Effector memory CD8-positive, alpha-beta T cell (primary cell): ENCODE data around the gene MAPK9.

Experiments
- ATAC-seq: fragments of 150-1000 bp; cut with Tn5 transposase; replicated peaks from 2 replicates; pipeline ENCODE4 v1.10.0; 2021; ENCODE audit warnings: mild to moderate bottlenecking, moderate library complexity
- DNase-seq, 3 experiments: peaks; one replicate each; pipeline ENCODE4 v3.0.0; 2021
- H3K27ac Mint-ChIP-seq, 2 donors: one replicate each; pipeline ENCODE4 v1.8.0; 2022; ENCODE audit warnings: mild to moderate bottlenecking in 2 of 2, mixed read lengths in 2 of 2, moderate library complexity in 2 of 2
- H3K27me3 Mint-ChIP-seq, 2 donors: one replicate each; pipeline ENCODE4 v1.8.0; 2022; ENCODE audit warnings: mixed read lengths in 2 of 2
- H3K36me3 Mint-ChIP-seq: one replicate; pipeline ENCODE4 v1.8.0; 2022; ENCODE audit warnings: mild to moderate bottlenecking, moderate library complexity, mixed read lengths; ENCODE audit not compliant: insufficient read depth
- H3K4me1 Mint-ChIP-seq, 2 donors: one replicate each; pipeline ENCODE4 v1.8.0; 2022; ENCODE audit warnings: low read depth in 2 of 2, mixed read lengths in 2 of 2
- H3K4me3 Mint-ChIP-seq, 2 donors: one replicate each; pipeline ENCODE4 v1.8.0; 2022; ENCODE audit warnings: mild to moderate bottlenecking in 2 of 2, mixed read lengths in 2 of 2, moderate library complexity in 2 of 2
- H3K9me3 Mint-ChIP-seq, 2 donors: one replicate each; pipeline ENCODE4 v1.8.0; 2022; ENCODE audit warnings: mixed read lengths in 2 of 2

The MAPK9 gene

DNA sequence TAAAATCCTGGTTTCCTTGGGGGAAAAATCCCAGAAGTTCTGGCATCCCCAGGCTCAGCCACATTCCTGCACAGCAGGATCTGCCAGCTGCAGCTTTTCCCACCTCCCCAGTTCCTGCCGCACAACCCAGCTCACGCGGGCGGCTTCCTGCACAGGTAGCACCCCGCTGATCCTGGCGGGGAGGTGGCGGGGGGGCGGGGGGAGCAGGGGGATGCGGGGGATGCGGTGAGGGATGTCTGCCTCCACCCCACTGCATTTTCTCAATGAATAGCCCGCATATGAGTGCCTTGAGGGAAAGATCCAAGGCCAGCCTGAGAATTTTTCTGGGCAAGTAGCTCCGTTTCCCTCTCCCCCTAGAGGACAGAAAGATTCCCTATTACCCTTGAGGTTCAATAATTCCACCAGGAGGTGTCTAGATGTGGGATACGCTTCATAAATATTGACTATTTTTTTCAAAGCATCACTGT lies 40.2 kb upstream of the MAPK9 start:
- no peak overlapping the region for H3K27ac Mint-ChIP-seq
- H3K9me3 Mint-ChIP-seq = no peaks in the 10 kb centered on the region
- no peak overlapping the region for H3K4me3 Mint-ChIP-seq
- peaks cover 13 to 24% of the 10 kb centered on the region in 2 donors for H3K27me3 Mint-ChIP-seq
- no peak for ATAC-seq
- H3K4me1 Mint-ChIP-seq = peaks cover 4% of the 10 kb centered on the region in 2 donors
- DNase-seq = no peak
- peaks cover 7% of the 10 kb centered on the region for H3K36me3 Mint-ChIP-seq

GRCh38 chr5:180331647-180331950 lies 39.7 kb upstream of the MAPK9 start:
- Mint-ChIP-seq H3K4me3 (no peak overlapping the region), H3K4me1 (peaks cover 4% of the 10 kb centered on the region in 2 donors), H3K36me3 (peaks cover 8% of the 10 kb centered on the region), H3K27ac (peak overlapping the region in 1 of 2 donors; percentile 59), H3K9me3 (no peaks in the 10 kb centered on the region), H3K27me3 (peaks cover 13 to 24% of the 10 kb centered on the region in 2 donors)
- ATAC-seq = no peak
- DNase-seq = no peak

- Mint-ChIP-seq H3K4me1 (peaks cover 4% of the 10 kb centered on the region in 2 donors), H3K36me3 (peaks cover 8% of the 10 kb centered on the region), H3K27ac (peak overlapping the region in 1 of 2 donors; percentile 59), H3K27me3 (peaks cover 13 to 24% of the 10 kb centered on the region in 2 donors), H3K4me3 (no peak overlapping the region), H3K9me3 (no peaks in the 10 kb centered on the region)
- DNase-seq (no peak), ATAC-seq (no peak)
Measured at GRCh38 chr5:180330810-180331646, 39.1 kb upstream of the MAPK9 start.

GRCh38 chr5:180330270-180330648 lies 38.4 kb upstream of the MAPK9 start:
- Mint-ChIP-seq H3K27me3 (peaks cover 13 to 24% of the 10 kb centered on the region in 2 donors), H3K9me3 (no peaks in the 10 kb centered on the region), H3K27ac (peak overlapping the region in 1 of 2 donors; percentile 52), H3K4me3 (no peak overlapping the region), H3K4me1 (peaks cover 4% of the 10 kb centered on the region in 2 donors), H3K36me3 (peaks cover 8% of the 10 kb centered on the region)
- DNase-seq = no peak
- peak; percentile 37 for ATAC-seq

GRCh38 chr5:180329606-180330269 lies 37.9 kb upstream of the MAPK9 start:
- no peak for DNase-seq
- peak overlapping the region in 1 of 2 donors; percentile 41 for H3K4me3 Mint-ChIP-seq
- H3K36me3 Mint-ChIP-seq = peaks cover 8% of the 10 kb centered on the region
- peaks cover 13 to 24% of the 10 kb centered on the region in 2 donors for H3K27me3 Mint-ChIP-seq
- peaks cover 4% of the 10 kb centered on the region in 2 donors for H3K4me1 Mint-ChIP-seq
- no peak for ATAC-seq
- H3K9me3 Mint-ChIP-seq = no peaks in the 10 kb centered on the region
- peak overlapping the region in 1 of 2 donors; percentile 52 for H3K27ac Mint-ChIP-seq

DNA sequence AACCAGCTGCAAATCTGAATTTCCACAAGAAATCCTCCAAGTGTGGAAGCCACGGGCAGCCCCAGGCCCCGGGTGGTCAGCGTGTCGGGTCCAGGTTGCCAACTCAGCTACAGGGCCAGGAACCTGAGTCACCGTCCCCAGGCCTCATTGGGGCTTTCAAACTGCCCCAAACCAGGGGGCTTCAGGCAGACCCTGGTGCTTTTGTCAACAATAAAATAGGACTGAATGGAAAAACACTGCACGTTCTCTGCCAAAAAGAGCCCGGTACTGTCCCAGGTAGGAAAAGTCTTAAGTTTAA lies 37.2 kb upstream of the MAPK9 start:
- Mint-ChIP-seq H3K36me3 (peaks cover 8% of the 10 kb centered on the region), H3K27ac (no peak overlapping the region), H3K27me3 (peaks cover 9 to 21% of the 10 kb centered on the region in 2 donors), H3K9me3 (no peaks in the 10 kb centered on the region), H3K4me3 (peak overlapping the region in 1 of 2 donors; percentile 21), H3K4me1 (peaks cover 4% of the 10 kb centered on the region in 2 donors)
- ATAC-seq = no peak
- no peak for DNase-seq

DNA sequence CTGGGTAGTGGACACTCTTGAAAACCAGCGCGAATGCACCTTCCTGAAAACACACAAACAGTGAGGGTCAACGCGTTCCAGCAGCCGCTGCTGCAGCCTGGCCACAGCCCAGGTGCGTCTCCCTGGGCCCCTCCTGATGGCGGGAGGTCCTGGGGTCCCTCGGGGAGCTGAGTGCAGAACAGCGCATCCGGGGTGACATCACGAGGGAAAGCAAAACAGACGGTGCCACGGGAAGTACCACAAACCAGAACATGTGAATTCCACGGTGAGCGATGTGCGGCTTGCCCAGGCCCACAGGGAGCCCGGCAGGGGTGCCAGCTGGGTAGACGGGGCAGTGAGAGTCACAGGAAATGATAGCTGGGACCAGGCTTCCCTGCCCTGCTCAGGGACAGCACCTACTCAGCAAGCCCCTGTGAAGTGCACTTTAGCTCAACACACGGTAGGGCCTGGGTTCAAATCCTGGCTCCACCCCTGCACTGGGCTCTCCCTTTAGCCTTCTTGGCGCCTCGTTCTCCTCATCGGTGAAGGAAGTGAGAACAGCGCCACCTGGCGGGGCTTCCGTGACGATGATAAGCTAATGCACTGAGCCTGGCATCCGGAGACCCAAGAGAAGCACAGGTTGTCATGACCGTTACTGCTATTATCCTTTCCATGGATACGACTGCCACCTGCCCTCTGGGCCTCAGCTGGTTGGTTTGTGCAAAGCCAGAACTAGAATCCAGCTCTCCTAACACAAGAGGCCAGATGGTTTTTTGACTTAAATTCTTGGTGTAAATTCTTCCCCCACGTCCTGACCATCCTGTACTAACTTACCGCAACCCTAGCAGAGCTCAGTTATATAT lies 36.6 kb upstream of the MAPK9 start:
- peak; percentile 92 for ATAC-seq
- Mint-ChIP-seq H3K27ac (peak overlapping the region in 1 of 2 donors; percentile 81), H3K27me3 (peaks cover 5 to 15% of the 10 kb centered on the region in 2 donors), H3K4me3 (peak overlapping the region in 1 of 2 donors; percentile 21), H3K9me3 (no peaks in the 10 kb centered on the region), H3K4me1 (peaks cover 4% of the 10 kb centered on the region in 2 donors), H3K36me3 (peaks cover 8% of the 10 kb centered on the region)
- peak; percentile 80 to 85 (median 81) for DNase-seq

- Mint-ChIP-seq H3K9me3 (no peaks in the 10 kb centered on the region), H3K4me1 (peaks cover 4% of the 10 kb centered on the region in 2 donors), H3K27ac (peak overlapping the region in 1 of 2 donors; percentile 81), H3K27me3 (peaks cover 0 to 8% of the 10 kb centered on the region in 2 donors), H3K36me3 (peaks cover 8% of the 10 kb centered on the region), H3K4me3 (no peak overlapping the region)
- ATAC-seq (no peak), DNase-seq (no peak)
Measured at GRCh38 chr5:180326989-180327565, 35.2 kb upstream of the MAPK9 start.

DNA sequence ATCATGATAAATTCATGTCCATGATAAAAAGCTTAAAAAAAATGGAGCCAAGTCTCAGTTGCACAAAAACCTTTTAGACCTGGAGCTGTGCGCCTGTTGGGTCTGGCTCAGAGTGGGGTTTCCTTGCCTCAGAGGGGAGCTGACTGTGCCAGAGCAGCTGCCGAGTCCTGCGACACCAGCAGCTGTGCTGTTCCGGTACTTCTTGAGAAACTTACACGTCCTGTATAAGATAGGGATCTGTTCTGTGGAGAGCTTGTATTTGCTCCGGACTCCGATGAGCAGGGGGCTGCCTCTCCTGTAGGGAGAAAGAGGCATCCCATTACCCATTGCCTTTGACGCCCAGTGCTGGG lies 32.7 kb upstream of the MAPK9 start:
- H3K27me3 Mint-ChIP-seq = peaks cover 0 to 2% of the 10 kb centered on the region in 2 donors
- H3K4me3 Mint-ChIP-seq = no peak overlapping the region
- ATAC-seq = no peak
- peaks cover 5% of the 10 kb centered on the region for H3K36me3 Mint-ChIP-seq
- H3K4me1 Mint-ChIP-seq = no peaks in the 10 kb centered on the region
- H3K9me3 Mint-ChIP-seq = no peaks in the 10 kb centered on the region
- DNase-seq = no peak
- no peak overlapping the region for H3K27ac Mint-ChIP-seq

- Mint-ChIP-seq H3K4me3 (no peak overlapping the region), H3K27ac (no peak overlapping the region), H3K27me3 (peaks cover 0 to 6% of the 10 kb centered on the region in 2 donors), H3K36me3 (peaks cover 5% of the 10 kb centered on the region), H3K4me1 (no peaks in the 10 kb centered on the region), H3K9me3 (no peaks in the 10 kb centered on the region)
- ATAC-seq (no peak), DNase-seq (no peak)
Measured at GRCh38 chr5:180323941-180324600, 32.2 kb upstream of the MAPK9 start.

GRCh38 chr5:180323160-180323559 lies 31.3 kb upstream of the MAPK9 start:
- no peak for DNase-seq
- Mint-ChIP-seq H3K36me3 (peaks cover 5% of the 10 kb centered on the region), H3K4me1 (no peaks in the 10 kb centered on the region), H3K9me3 (no peaks in the 10 kb centered on the region), H3K27ac (no peak overlapping the region), H3K4me3 (no peak overlapping the region), H3K27me3 (peaks cover 0 to 6% of the 10 kb centered on the region in 2 donors)
- no peak for ATAC-seq

- Mint-ChIP-seq H3K9me3 (no peaks in the 10 kb centered on the region), H3K27me3 (peaks cover 0 to 6% of the 10 kb centered on the region in 2 donors), H3K4me1 (peaks cover 3% of the 10 kb centered on the region in 2 donors), H3K4me3 (no peak overlapping the region), H3K27ac (peak overlapping the region in 1 of 2 donors; percentile 6), H3K36me3 (no peaks in the 10 kb centered on the region)
- ATAC-seq (no peak), DNase-seq (no peak)
Measured at GRCh38 chr5:180318456-180319089, 26.7 kb upstream of the MAPK9 start.
